ENCODE data around the gene SCNN1B.

GRCh38 chr16:23385441-23385840, 83.3 kb downstream of the SCNN1B start:
- TF ChIP-seq, protein P1, sequence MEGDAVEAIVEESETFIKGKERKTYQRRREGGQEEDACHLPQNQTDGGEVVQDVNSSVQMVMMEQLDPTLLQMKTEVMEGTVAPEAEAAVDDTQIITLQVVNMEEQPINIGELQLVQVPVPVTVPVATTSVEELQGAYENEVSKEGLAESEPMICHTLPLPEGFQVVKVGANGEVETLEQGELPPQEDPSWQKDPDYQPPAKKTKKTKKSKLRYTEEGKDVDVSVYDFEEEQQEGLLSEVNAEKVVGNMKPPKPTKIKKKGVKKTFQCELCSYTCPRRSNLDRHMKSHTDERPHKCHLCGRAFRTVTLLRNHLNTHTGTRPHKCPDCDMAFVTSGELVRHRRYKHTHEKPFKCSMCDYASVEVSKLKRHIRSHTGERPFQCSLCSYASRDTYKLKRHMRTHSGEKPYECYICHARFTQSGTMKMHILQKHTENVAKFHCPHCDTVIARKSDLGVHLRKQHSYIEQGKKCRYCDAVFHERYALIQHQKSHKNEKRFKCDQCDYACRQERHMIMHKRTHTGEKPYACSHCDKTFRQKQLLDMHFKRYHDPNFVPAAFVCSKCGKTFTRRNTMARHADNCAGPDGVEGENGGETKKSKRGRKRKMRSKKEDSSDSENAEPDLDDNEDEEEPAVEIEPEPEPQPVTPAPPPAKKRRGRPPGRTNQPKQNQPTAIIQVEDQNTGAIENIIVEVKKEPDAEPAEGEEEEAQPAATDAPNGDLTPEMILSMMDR (IDR thresholded peaks at IDR 0.05): no peak
- TF ChIP-seq POLR2AphosphoS5 (IDR thresholded peaks at IDR 0.05): no peak

All from breast epithelium (tissue), 3 donors.